Measurements from ENCODE around the gene SPATA24. TPM values are rescaled to one million over a fixed set of nuclear protein-coding genes. Genes with fewer than 3 reads are reported as not detected.

The SPATA24 gene
- total and polyA plus RNA-seq, 2 of the 8 experiments (the other 6 are each of a cell fraction or from before 2014, with no cell fraction given) = 5.8 to 9.4 TPM

- DNase-seq (ENCODE audit: low read depth in 1 of 2, low spot score in 2 of 2) (no peak), FAIRE-seq (no peak)
- H3K23ac ChIP-seq (ENCODE audit: insufficient read length) = no peak within 1 kb of the TSS
- H4K8ac ChIP-seq (ENCODE audit: extremely low read depth, insufficient read depth, low read length) = no peak within 1 kb of the TSS; the same call in 1 of the 2 replicates
- no peaks in the 10 kb centered on the region for H3K36me3 ChIP-seq (ENCODE audit: control insufficient read depth in 2 of 4, insufficient read depth in 4 of 4, low read length in 3 of 4)
- POLR2A ChIA-PET (ENCODE audit: partially characterized antibody) = interaction anchor here (1.1 kb wide), 1 partner anchor 42 kb away, joined by 3 read pairs; the partner anchor contains the start of gene PAIP2
- no peak within 1 kb of the TSS for H3K4me3 ChIP-seq (ENCODE audit: extremely low read depth in 1 of 4, insufficient read depth in 2 of 4, low read depth in 3 of 4, low read length in 4 of 4)
- no peaks in the 10 kb centered on the region for H3K9me3 ChIP-seq (ENCODE audit: insufficient read depth in 2 of 2, low read depth in 1 of 2, low read length in 1 of 2)
- H2BK15ac ChIP-seq (ENCODE audit: low read length) = no peak within 1 kb of the TSS; the same call in 1 of the 2 replicates
- H2AK5ac ChIP-seq (ENCODE audit: low read depth, low read length) = no peak within 1 kb of the TSS
- TF ChIP-seq EZH2 (IDR thresholded peaks at IDR 0.05; ENCODE audit: low read depth, low read length, severe bottlenecking) = no peak
- TF ChIP-seq CEBPB (IDR thresholded peaks at IDR 0.05; ENCODE audit: low read depth, low read length) = peak; percentile 44; the same call in 1 of the 2 replicates
- H3K23me2 ChIP-seq (ENCODE audit: low read depth, low read length) = no peaks in the 10 kb centered on the region
- H2BK12ac ChIP-seq (ENCODE audit: low read depth, low read length) = no peak within 1 kb of the TSS
- no peak within 1 kb of the TSS for H3K9ac ChIP-seq (replicated peaks in 1 of 4; ENCODE audit: extremely low read depth in 1 of 4, low read depth in 3 of 4, low read length in 3 of 4)
- H3K14ac ChIP-seq (ENCODE audit: insufficient read length) = no peak within 1 kb of the TSS
- WGBS, 2 experiments (ENCODE audit: extremely low coverage in 1 of 2, insufficient coverage in 1 of 2, insufficient read length in 1 of 2, insufficient replicate concordance in 2 of 2, low coverage in 1 of 2, low lambda C conversion rate in 2 of 2, missing lambda C conversion rate in 1 of 2) = 90% methylated on average over 10 of the region's 10 CpGs; no CpG with 5 or more reads in 1 of the 2 experiments
- no peak within 1 kb of the TSS for H3K27ac ChIP-seq (ENCODE audit: low read depth, low read length)
- no peak within 1 kb of the TSS for H3K56ac ChIP-seq (replicated peaks; ENCODE audit: insufficient read length, low read depth, low read length)
- no peak within 1 kb of the TSS for H2AFZ ChIP-seq (ENCODE audit: low read length)
- no peak within 1 kb of the TSS for H4K91ac ChIP-seq (replicated peaks; ENCODE audit: insufficient read length, low read length)
- H3K79me2 ChIP-seq (ENCODE audit: control insufficient read depth in 1 of 2, insufficient read depth in 2 of 2, low read length in 2 of 2) = no peaks in the 10 kb centered on the region
- no peak within 1 kb of the TSS for H3K18ac ChIP-seq (ENCODE audit: extremely low read depth, low read length)
- H4K5ac ChIP-seq (ENCODE audit: insufficient read length, low read depth, low read length) = no peak within 1 kb of the TSS
- no peak within 1 kb of the TSS for H3K4me2 ChIP-seq (ENCODE audit: insufficient read depth in 1 of 2, low read depth in 2 of 2, low read length in 2 of 2)
- peaks cover 3 to 17% (median 7%) of the 10 kb centered on the region in 4 experiments for H3K4me1 ChIP-seq (replicated peaks in 1 of 4; ENCODE audit: control insufficient read depth in 3 of 4, insufficient read depth in 4 of 4, low read length in 3 of 4)
- H4K20me1 ChIP-seq (replicated peaks in 1 of 2; ENCODE audit: control insufficient read depth in 1 of 2, insufficient read depth in 2 of 2, low read length in 2 of 2) = peaks cover 0 to 2% of the 10 kb centered on the region in 2 experiments
- no peak within 1 kb of the TSS for H3K4ac ChIP-seq (replicated peaks; ENCODE audit: insufficient read length, low read depth, low read length)
- no peak within 1 kb of the TSS for H2BK5ac ChIP-seq (ENCODE audit: low read depth, low read length)
- no peaks in the 10 kb centered on the region for H3K27me3 ChIP-seq (replicated peaks in 1 of 4; ENCODE audit: control insufficient read depth in 3 of 4, extremely low read depth in 1 of 4, insufficient read depth in 3 of 4, low read length in 3 of 4)
- no peak within 1 kb of the TSS for H2BK20ac ChIP-seq (ENCODE audit: low read length)
- H3K79me1 ChIP-seq (ENCODE audit: low read depth, low read length) = no peaks in the 10 kb centered on the region; the same call in 1 of the 2 replicates
- H2BK120ac ChIP-seq (replicated peaks; ENCODE audit: low read depth, low read length) = no peak within 1 kb of the TSS
- CTCF ChIA-PET (ENCODE audit: partially characterized antibody) = interaction anchor here (1.2 kb wide), 1 partner anchor 252 kb away, joined by 3 read pairs; no protein-coding TSS in a partner anchor
Measured at GRCh38 chr5:139383275-139383992, 20.5 kb downstream of the SPATA24 start, which contains the start of gene SLC23A1. Gene SLC23A1 (minus strand): TSS chr5:139383297. CDS start chr5:139383253, 44 bp downstream.

Measured in H1 (cell line).